Stomach (tissue), 9 donors: ENCODE data around the gene HTR3C. TPM values are rescaled to one million over a fixed set of nuclear protein-coding genes. Genes with fewer than 3 reads are reported as not detected.
"Not testable (repeated sequence)": the region's sequence is repeated elsewhere in the genome, so short reads cannot be mapped to it uniquely, and the experiment has no call there.

ENCODE experiments used
- DNase-seq, 2 donors: peaks; one replicate each; pipeline versions ENCODE4 v3.0.0 to v3.0.0-alpha.2; 2013 to 2019
- H3K27ac ChIP-seq, 5 donors: fragments of 200-600 bp in 4 of 5; sonication (generic) in 4 of 5; one replicate each; pipeline ENCODE4 v1.5.1; 2013 to 2019; ENCODE audit warnings: mild to moderate bottlenecking in 1 of 5, moderate library complexity in 1 of 5
- H3K27me3 ChIP-seq, 3 donors: fragments of 200-600 bp; sonication (generic); one replicate each; pipeline ENCODE4 v1.5.1; 2017 to 2019; ENCODE audit warnings: mixed run types in 1 of 3
- H3K36me3 ChIP-seq, 4 donors: fragments of 200-600 bp; sonication (generic); 1 replicate in 3 of 4; 2 replicates in 1 of 4; pipeline ENCODE4 v1.5.1; 2016 to 2019
- H3K4me1 ChIP-seq, 4 donors: fragments of 200-600 bp; sonication (generic); one replicate each; pipeline ENCODE4 v1.5.1; 2016 to 2019
- H3K4me3 ChIP-seq, 4 donors: fragments of 200-600 bp; sonication (generic) in 3 of 4; one replicate each; pipeline ENCODE4 v1.5.1; 2016 to 2019; ENCODE audit warnings: mild to moderate bottlenecking in 1 of 4
- H3K9me3 ChIP-seq, 4 donors: fragments of 200-600 bp; sonication (generic); one replicate each; pipeline ENCODE4 v1.5.1; 2016 to 2019
- CTCF ChIP-seq, 7 experiments: fragments of 450-650 bp in 4 of 7; fragments of 200-600 bp in 3 of 7; sonication (generic) in 3 of 7; IDR thresholded peaks; one replicate each; pipeline ENCODE4 v1.5.1; 2016 to 2019; ENCODE audit warnings: antibody characterized with exemption in 7 of 7, control low read depth in 2 of 7, mild to moderate bottlenecking in 1 of 7
- EP300 ChIP-seq: sonication (generic); formaldehyde crosslinking; IDR thresholded peaks from one replicate; pipeline ENCODE4 v1.6.1; 2017; ENCODE audit warnings: antibody characterized with exemption
- POLR2A ChIP-seq, 4 donors: fragments of 450-650 bp; IDR thresholded peaks; one replicate each; pipeline ENCODE4 v1.6.1; 2016; ENCODE audit warnings: antibody characterized with exemption in 4 of 4, control low read depth in 2 of 4, mild to moderate bottlenecking in 1 of 4, moderate library complexity in 1 of 4
- POLR2AphosphoS5 ChIP-seq, 3 donors: sonication (generic); formaldehyde crosslinking; IDR thresholded peaks; one replicate each; pipeline ENCODE4 v1.6.1; 2016; ENCODE audit warnings: antibody characterized with exemption in 3 of 3
- WGBS, 5 donors: extraction: QIAGEN DNeasy Blood & Tissue Kit in 3 of 5; methylation state at CpG; one replicate each; pipeline versions ENCODE4 v1.1.5 to v1.1.7; 2013 to 2018; 5-methylcytosine and 5-hydroxymethylcytosine counted together
- intact Hi-C: fragments of 100-400 bp; cut with DNase I; formaldehyde crosslinking; loops from one replicate; pipeline ENCODE4 v1.15.1; 2023; ENCODE audit warnings: low total_unique reads
- polyA plus RNA-seq, 3 donors: library from polyadenylated mRNA; stranded (reverse); fragments of 200-250 nt; gene quantifications; one replicate each; pipeline ENCODE4 v1.2.3, GENCODE V29; 2013
- total RNA-seq, 5 donors: library from RNA; depleted of rRNA; stranded (reverse); fragments of >200 nt; gene quantifications; one replicate each; pipeline versions ENCODE4 v1.1.0 to v1.2.3, GENCODE V29; 2014 to 2016
- donor health status: healthy with polysubstance abuse.
- donor health status: Bipolar disorder and iron deficiency.
- donor health status: healthy.

Gene HTR3C
- total and polyA plus RNA-seq, 8 donors = not detected

DNA sequence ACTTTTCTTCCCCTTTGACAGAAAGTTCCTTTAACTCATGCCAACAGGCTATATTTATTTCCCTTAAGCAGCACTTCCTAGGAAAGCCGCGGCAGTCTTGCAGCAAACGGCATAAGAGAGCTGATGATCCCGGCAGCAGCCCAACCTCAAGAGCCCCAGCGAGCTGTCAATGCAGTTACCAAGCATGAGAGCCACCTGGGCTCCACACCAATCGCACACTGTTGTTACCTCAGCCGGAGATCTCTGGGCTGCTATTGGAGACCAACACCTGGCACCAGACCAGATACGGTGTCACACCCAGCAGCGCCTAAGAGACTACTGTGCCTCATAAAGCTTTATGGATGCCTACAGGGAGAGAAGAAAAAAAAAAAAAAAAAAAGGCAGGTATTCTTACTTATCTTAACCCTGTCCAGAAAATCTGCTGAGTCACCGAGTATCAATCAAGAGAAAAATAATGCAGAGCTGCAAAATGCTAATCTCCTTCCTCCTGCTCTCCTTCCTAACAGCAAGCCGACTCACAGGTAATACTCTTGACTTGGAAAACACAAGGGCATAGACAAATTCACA lies 46.8 kb upstream of the HTR3C start:
- Histone ChIP-seq H3K27ac (peak overlapping the region; percentile 54 to 89 (median 75)), H3K27me3 (no peaks in the 10 kb centered on the region), H3K9me3 (no peaks in the 10 kb centered on the region), H3K4me1 (peaks cover 6 to 66% (median 30%) of the 10 kb centered on the region in 4 donors), H3K36me3 (peaks cover 0 to 36% (median 23%) of the 10 kb centered on the region in 4 donors), H3K4me3 (peak overlapping the region in 2 of 4 donors; percentile 3 to 19)
- TF ChIP-seq POLR2AphosphoS5 (IDR thresholded peaks at IDR 0.05) (peak in 2 of 3 donors; percentile 33 to 46), EP300 (no peak)
- intact Hi-C loops = no loop called here
- peak; percentile 90 to 91 for DNase-seq
- WGBS, 5 donors = 15 to 29% (median 21%) methylated on average over 11 of the region's 11 CpGs

GRCh38 chr3:184007143-184007813 lies 45.6 kb upstream of the HTR3C start:
- H3K4me3 ChIP-seq, H3K27me3 ChIP-seq, H3K9me3 ChIP-seq, DNase-seq, intact Hi-C loops: not testable (repeated sequence)
- WGBS, 5 donors = 62 to 77% (median 64%) methylated on average over 11 of the region's 11 CpGs
- peaks cover 6 to 71% (median 32%) of the 10 kb centered on the region in 4 donors for H3K4me1 ChIP-seq
- peak overlapping the region; percentile 54 to 81 (median 69) for H3K27ac ChIP-seq
- peaks cover 3 to 41% (median 33%) of the 10 kb centered on the region in 4 donors for H3K36me3 ChIP-seq

DNA sequence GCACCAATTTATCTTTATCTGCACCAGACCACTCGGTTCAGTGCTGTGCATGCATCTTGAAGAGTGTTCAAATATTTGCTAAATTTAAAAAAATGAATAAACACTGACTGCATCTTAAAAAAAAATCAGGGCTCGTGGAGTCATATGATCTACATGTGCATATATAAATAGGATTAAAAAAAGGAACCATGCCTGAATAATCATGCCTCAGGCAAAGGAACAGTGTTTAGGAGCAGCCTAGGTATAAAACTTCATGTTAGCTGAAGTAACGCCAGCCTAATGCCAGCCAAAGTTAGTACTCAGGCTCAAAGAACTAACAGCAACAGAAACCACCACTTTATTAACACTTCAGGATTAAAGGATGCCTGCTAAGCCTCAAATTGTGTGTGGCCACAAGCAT lies 44.7 kb upstream of the HTR3C start:
- no peaks in the 10 kb centered on the region for H3K9me3 ChIP-seq
- intact Hi-C loops = no loop called here
- peaks cover 6 to 63% (median 35%) of the 10 kb centered on the region in 4 donors for H3K4me1 ChIP-seq
- TF ChIP-seq POLR2A (IDR thresholded peaks at IDR 0.05) (no peak), POLR2AphosphoS5 (IDR thresholded peaks at IDR 0.05) (no peak), CTCF (IDR thresholded peaks at IDR 0.05) (no peak), EP300 (no peak)
- WGBS, 5 donors = 20 to 39% (median 32%) methylated on average over 3 of the region's 3 CpGs
- DNase-seq = no peak
- H3K36me3 ChIP-seq = peaks cover 9 to 47% (median 33%) of the 10 kb centered on the region in 4 donors
- no peaks in the 10 kb centered on the region for H3K27me3 ChIP-seq
- H3K4me3 ChIP-seq = no peak overlapping the region
- H3K27ac ChIP-seq = peak overlapping the region in 2 of 5 donors; percentile 75 to 81

GRCh38 chr3:184011230-184011876 lies 41.5 kb upstream of the HTR3C start:
- TF ChIP-seq CTCF (IDR thresholded peaks at IDR 0.05) = no peak
- no peak for TF ChIP-seq POLR2A (IDR thresholded peaks at IDR 0.05)
- no peak for TF ChIP-seq EP300
- no peak for TF ChIP-seq POLR2AphosphoS5 (IDR thresholded peaks at IDR 0.05)
- WGBS, 5 donors = 43 to 72% (median 57%) methylated on average over 4 of the region's 4 CpGs
- Histone ChIP-seq H3K9me3 (no peaks in the 10 kb centered on the region), H3K27ac (no peak overlapping the region), H3K27me3 (no peaks in the 10 kb centered on the region), H3K4me3 (no peak overlapping the region), H3K4me1 (peaks cover 15 to 50% (median 36%) of the 10 kb centered on the region in 4 donors), H3K36me3 (peaks cover 19 to 58% (median 41%) of the 10 kb centered on the region in 4 donors)
- intact Hi-C loops = loop anchor here (5.0 kb wide), 1 partner anchor 104 kb away; no protein-coding TSS in a partner anchor
- DNase-seq = no peak
